ENCODE measurements around the gene SEC22A.

The SEC22A gene

DNA sequence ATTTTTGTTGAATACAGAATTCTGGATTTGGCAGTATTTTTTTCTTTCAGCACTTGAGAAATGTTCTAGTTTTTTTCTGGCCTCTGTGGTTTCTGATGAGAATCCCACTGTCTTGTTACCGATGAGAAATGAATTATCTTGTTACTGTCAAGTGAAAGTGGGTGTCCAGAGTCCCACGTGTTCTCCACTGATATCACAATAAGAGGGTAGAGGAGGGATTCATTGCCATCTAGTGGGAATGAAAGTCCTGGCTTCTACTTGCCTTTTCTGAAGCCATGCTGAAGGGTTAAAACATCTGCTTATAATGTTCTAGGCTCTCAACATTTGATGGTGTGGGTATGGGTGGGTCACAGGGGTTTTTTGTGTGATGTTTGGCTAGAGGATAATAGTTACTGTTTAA lies 66.1 kb downstream of the SEC22A start:
- DNase-seq (ENCODE audit: low spot score): peak; percentile 39

DNA sequence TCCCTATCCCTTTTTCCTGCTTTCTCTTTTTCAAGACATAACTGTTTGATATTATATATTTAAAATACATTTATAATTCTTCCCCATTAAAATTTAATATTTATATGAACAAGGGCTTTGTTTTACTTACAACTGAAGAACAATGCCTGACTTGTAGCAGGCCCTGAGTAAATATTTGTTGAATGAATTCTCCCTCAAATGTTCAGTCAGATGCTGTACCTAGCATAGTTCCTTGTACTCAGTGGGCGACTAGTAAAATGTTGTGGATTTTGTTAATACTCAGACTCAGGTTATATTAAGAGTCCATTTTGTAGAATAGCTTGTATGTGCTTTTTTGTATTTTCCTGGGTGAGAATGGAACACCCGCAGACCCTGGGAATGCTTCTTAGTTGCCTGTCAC lies 69.1 kb downstream of the SEC22A start:
- no peak for DNase-seq (ENCODE audit: low spot score)

DNA sequence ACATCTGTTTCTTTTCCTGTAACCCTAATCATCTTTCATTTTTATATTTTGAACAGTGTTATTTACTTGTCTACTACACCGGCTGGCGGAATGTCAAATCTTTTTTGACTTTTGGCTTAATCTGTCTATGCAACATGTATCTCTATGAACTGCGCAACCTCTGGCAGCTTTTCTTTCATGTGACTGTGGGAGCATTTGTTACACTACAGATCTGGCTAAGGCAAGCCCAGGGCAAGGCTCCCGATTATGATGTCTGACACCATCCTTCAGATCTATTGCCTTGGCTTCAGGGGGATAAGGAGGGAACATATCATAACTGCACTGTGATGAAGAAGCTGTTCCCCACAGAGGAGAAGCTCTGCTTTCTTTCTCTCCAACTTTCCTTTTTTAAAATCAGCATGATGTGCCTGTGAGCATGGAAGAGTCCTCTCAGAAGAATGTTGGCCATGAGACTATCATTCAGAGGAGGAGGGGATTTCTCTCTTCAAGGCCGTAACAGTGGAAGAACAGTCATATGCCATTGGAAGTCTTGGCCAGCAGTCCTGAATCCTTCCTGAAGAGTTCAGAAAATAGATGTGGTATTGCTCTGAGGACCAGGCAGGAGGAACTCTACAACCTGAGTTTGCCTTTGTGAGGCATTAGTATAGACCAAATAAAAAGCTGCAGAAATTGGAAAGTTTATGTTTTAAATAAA lies 69.9 kb downstream of the SEC22A start:
- no peak for DNase-seq (ENCODE audit: low spot score)

DNA sequence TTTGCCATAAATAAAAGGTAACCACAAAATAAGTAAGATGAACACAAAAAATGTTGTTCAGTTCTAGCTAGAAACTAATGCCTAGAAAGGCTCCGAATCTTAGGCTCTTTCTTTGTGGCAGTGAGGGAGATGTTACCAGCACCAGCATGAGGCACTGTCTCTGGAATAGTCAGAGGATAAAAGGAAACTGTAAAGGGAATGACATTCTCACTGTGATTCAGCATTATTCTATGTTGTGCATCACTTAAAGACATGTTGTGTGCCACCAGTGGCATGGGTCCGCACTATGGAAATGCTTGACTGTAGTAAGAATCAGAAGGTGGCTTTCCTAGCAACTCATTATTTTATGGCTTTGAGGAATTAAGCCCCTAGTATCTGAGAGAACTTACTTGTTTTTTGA lies 70.8 kb downstream of the SEC22A start:
- no peak for DNase-seq (ENCODE audit: low spot score)

DNA sequence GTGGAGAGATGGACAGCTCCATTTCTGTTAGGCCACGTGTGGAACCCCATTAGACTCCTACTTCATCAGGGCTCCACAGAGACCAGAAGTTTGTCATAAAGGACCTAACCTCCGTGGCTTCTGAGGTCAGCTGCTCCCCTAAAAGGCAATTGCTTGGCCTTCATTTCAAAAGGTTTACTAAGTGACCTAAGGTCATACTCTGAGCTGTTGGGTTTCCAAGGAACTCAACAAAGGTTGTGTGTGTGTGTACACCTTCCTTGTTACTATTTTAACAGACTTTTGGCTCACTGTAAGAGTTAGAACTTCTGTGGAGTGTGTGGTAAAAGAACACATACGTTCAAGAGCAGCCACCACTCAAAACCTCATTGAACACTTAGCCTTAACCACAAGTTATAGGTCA lies 73.9 kb downstream of the SEC22A start:
- DNase-seq (ENCODE audit: low spot score): no peak

DNA sequence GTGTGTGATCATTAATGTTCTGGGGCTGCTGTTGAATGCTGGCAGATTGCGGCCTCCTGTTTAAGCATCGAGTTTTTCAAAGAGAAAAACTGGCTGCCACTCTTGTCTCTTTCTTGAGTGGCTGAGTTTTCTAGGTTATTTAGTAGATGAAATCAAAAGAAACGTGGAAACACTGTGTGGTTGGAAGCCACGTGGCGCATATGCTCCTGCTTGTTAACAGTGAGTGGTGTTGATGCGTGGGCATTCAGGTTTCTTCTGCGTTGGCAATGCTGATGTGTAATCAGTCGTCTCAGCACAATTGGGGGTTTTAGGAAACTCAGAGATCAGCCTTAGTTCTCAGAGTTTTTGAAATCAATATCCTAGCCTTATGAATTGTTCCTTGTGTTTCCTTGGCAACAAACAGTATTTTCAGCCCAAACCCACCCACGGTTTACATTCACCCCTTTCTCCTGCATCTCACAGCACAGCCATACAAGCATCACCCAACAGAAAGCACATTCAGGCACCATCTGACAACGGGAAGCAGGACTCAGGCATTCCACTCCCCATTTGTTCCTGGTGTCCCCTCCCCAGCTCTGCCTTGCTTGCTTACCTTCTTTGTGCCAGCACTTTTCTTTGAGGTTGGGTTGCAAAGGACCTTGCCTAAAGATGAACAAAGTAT lies 74.7 kb downstream of the SEC22A start:
- DNase-seq (ENCODE audit: low spot score): no peak

DNA sequence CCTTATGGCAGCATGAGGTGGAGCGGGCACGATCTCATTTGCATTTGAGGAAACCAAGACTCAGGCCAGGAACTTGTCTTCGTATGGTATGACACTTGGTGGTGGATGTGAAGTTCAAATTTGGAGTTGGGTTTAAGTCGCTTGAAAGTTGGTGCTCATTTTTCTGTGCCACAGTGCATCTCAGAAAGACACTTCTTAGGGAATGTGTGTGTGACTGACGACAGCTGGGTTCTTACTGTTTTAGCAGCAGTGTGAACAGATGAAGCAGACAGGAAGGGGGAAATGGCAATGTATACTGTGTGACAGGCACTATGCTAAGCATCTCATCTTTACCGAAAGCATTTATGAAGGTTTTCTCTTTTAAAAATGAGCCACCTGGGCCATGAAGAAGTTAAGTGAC lies 75.4 kb downstream of the SEC22A start:
- DNase-seq (ENCODE audit: low spot score): no peak

DNA sequence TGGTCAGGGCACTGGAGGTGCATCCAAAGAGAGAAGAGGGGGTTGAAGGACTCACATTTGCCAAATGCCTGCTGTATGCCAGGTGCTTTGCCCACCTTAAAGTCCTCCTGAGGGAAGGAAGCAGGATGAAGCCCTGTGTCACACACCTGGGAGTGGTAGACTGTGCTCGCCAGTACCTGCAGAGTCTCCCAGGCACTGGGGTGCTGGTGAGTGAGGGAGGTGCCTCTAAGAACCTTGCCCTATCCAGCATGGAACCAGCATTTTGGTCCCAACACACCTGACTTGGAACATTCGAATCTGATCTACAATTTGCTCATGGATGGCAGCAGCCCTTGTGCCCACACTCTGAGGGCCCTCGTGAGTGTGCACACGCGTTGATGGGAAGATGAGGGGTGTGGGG lies 76.7 kb downstream of the SEC22A start:
- no peak for DNase-seq (ENCODE audit: low spot score)

DNA sequence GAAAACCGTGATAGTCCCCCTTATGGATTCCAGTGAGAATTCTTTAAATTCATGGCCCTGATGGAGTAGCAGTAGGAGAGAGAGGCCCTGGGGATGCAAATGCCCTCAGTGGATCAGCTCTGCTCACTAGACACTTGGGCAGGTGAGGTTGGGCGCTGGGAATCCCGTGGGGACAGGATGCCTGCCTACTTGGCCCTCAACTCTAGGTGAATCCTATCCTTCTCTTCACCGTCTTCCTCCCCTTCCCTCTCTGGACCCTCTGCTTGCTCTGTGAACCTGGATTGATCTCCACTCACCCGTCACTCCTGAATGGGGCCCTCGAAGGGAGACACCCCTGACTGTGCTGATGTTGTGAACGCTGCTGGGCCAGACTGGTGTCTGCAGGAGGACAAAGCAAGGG lies 77.4 kb downstream of the SEC22A start:
- no peak for DNase-seq (ENCODE audit: low spot score)

DNA sequence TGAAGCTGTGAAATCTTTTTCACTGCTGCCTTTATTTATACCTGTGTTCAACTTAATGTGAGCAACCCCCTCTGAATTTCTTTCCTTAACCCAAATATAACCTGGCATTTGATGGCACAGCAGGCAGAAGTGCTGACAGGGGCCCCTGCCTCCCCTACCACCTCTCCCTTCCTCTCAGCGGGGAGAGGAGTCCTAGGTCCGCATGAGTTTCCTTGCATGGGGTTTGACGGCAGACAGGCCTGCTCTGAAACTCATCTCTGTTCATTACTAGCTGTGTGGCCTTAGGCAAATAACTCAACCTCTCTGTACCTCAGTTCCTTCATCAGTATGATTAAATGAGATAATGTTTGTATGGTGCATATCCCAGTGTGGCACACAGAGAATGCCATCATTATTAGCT lies 79.7 kb downstream of the SEC22A start:
- no peak for DNase-seq (ENCODE audit: low spot score)

DNA sequence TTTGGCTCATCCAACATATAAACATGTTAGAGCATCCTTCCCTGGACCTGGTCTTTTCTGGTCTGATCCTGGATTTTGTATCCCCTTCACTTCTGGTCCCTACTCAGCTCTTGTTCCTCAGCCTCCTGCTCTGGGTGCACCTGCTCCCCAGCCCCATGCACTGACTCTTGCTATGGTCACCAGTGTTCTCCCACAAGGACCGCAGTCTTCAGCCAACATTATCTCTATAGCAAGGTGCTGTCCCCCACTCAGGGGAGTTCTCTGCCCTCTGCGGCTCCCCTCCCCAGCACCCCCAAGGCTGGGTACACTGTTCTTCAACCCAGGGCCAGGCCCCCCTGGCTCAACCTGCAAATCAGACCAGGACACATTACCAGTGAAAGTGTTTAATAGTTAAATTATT lies 80.2 kb downstream of the SEC22A start:
- no peak for DNase-seq (ENCODE audit: low spot score)

DNA sequence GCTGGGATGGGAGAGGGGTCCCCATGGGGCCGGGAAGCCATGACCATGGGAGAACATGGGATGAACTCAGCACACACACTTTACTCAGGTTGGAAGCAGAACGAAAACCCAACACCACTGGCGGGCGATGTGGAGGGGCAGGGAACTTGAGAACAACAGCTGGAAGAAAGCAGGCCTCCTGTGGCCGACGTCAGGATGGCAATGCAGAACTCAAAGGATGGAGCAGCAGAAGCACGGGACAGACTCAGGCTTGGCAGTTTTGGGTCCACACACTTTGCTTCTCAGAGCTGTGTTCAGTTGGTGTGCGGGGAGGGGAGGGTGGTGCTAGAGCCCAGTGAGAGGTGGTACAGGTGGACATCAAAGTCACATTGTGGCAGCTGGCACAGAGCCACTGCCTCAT lies 80.7 kb downstream of the SEC22A start:
- no peak for DNase-seq (ENCODE audit: low spot score)

DNA sequence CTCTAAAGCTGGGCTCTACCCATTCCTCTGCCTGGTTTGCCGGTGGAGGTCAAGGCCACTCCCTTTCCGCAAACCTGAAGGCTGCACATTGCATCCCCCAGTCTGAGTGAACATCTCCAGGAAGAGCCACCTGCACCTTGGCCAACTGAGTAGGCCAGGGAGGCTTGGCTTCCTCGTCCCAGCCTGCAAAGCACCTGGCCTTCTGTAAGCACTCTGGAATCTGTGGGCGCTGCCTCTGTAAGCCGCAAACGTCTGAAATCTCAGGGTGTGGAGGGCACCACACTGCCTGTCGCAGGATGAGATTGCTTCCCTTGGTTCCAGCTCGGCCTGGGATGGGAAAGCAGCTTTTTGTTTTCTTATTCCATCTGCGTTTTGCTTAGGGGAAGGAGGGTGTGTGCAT lies 81.3 kb downstream of the SEC22A start:
- no peak for DNase-seq (ENCODE audit: low spot score)

DNA sequence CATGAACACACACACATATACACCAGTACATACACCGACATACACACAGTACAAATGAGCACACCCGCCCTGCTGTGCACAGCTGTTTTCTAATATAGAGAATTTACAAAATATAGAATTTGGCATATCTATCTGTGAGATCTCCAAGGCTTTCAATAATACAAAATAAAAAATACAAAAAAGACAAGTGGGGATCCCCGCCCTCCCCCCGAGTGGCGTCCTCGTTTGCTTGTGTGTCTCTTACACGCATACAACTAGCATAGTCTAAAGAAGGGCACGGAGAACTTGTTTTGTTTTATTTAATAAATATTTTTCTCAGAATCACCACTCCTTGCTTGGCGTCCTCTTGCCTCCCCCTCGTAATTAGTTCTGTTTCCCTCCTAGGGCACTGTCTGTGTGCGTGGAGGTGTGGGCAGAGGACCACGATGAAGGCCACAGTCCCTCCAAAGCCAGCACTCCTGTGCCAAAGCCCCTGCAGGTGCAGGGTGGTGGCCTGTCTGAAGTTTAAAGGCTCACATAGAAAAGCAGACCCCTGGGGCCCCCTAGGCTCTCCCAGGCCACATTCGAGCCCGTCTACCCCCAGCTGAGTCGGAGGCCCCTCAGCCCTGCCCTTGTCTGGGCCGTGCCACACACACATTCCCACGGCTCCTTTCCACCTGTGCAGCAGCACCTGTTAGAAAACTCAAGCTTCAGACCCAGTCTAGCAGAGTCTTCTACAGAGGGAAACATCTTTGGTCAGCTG lies 82.1 kb downstream of the SEC22A start:
- DNase-seq (ENCODE audit: low spot score): no peak

DNA sequence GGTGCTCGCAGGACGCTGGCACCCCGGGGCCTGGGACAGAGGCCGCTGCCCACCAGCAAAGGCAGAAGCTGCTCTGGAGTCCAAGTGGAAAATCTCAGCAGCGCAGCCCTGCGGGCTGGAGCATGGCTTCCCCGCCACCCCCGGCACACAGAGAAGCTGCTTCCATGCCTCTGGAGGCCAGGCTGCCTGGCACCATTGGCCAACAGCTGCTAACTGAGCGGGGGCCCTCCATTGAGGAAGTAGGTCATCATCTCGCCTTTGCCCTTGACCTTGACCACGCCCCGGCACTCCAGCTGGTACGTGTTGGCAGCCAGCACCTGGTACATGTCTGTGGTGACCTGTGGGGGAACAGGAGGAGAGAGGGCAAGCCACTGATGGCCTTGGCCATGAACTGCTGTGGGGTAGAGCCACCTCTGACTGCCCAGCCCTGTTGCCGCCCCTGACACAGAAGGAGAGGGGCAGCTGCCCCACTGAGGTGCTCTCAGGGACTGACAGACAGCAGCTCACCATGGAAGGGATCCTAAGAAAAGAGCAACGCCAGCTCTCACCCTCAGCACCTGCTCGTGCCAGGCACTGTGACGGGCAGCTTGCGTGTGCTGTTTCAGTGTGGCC lies 82.8 kb downstream of the SEC22A start:
- no peak for DNase-seq (ENCODE audit: low spot score)

DNA sequence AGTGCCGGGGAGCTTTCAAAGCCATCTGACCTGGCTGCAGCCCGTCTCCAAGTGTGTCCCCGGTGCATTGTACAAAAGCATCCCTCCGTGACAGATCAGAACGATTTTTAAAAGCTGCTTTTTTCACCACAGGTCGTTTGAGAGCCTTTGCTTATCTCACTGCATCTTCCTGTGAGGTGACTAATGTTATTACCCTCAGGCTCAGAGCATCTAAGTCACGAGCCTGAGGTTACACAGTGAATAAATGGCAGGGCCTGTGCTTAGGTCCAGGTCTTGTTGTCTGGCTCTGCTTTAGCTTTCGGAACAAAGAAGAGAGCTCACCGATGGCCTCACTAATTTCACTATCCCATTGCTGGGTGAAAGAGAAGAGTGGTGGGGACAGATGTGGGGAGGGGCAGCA lies 83.3 kb downstream of the SEC22A start:
- no peak for DNase-seq (ENCODE audit: low spot score)

DNA sequence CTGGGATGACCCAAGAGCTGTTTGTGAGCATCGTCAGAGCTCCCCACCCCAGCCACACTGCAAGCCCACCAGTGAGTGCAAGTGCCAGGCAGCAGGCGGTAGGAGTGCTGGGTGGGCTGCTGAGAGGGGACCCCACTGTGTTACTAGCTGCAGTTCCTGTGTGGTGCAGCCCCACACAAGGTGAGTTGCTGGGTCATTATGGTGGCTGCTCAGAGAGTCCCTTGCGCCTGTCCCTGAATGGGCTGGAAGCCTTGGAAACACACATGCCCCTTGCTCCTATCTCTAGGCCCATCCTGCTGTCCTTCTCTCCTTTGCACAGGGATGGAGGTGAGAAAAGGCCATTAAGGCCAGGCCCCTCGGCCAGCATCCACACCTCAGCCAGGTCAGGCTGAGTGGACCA lies 83.7 kb downstream of the SEC22A start:
- no peak for DNase-seq (ENCODE audit: low spot score)

DNA sequence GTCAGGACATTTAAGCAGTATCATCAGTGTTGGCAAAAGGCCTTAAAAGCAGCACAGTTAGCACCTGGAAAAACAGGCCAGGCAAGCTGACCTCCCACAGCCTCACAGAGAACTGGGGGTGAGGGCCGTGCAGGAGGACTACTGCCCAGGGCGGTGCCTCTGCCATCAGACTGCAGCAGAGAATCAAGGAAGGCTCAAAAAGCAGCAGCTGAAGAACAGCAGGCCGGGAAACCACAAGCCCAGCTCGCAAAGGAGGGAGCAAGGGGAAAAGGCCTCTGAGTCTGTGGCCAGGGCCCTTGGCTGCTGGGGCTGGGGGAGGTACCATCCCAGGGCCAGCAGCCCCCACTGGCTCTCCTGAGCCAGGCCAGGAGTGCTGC lies 84.2 kb downstream of the SEC22A start:
- DNase-seq (ENCODE audit: low spot score): no peak

DNA sequence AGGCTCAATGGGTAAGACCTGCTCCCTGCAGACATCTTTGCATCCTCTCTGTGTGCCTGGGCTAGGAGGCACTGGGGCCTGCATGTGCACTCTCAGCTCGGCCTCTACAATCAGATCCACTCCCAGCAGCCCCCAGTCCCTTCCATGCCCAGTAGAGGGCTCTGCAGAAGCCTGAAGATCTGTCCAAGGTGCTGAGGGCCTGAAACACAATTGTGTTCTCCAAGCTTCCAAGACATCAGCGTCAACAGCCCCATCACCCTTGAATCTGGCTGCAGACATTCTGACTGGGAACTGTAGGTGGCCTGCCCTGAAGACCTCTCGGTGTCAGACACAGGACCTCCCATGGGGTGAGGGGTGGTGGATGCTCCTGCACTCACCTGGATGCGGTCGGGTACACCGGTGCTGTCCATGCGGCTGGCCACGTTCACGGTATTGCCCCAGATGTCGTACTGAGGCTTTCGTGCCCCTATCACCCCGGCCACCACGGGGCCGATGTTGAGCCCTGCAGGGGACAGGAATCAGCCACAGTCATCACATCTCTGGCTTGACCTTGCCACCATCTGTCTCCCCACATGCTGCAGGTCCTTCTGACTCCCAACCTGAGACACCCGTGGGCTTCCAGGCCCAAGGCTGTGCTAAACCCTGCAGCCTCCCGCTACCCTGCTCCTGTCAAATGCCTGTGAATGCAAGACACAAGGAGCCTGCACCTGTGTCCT lies 84.7 kb downstream of the SEC22A start:
- DNase-seq (ENCODE audit: low spot score): peak; percentile 7

DNA sequence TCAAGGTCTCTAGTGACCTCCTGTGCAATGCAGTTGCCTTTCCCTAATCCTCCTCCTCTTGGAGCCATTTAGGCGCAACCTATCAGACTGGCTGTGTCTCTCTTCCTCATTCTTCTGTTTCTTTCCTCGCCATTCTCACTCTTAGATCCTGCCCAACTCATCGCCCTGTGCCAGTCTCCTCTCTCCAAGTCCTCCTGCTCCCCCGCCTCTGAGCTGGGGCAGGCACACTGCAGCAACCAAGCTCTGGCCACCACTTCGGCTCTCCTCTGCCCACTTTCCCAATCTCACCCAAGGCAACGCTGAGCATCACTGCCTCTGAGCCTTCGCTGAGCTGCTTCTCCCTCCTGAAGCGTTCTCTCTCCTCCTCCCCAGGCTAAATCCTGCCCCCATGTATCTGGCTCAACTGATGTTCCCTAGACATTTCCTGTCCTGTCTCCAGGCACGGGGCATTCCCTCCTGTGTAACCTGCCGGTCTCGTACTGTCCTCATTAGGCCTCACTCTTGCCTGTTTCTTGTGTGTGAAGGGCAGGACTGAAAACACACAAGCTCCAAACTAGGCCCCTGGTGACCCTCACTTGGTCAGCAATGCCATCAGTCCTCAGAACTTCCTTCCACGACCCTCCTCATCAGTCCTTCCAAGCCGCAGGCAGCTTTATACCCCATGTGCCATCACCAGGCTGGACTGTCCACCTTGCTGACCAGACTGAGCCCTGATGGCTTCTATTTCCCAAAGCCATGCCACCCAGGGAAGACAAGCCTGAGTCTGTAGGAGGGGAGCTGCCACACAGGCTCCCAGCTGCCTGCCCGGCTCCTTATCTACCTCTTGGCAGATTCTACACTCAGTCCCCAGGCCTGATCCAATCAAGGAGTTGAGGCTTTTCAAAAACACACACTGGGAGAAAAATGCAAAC lies 85.6 kb downstream of the SEC22A start:
- no peak for DNase-seq (ENCODE audit: low spot score)

DNA sequence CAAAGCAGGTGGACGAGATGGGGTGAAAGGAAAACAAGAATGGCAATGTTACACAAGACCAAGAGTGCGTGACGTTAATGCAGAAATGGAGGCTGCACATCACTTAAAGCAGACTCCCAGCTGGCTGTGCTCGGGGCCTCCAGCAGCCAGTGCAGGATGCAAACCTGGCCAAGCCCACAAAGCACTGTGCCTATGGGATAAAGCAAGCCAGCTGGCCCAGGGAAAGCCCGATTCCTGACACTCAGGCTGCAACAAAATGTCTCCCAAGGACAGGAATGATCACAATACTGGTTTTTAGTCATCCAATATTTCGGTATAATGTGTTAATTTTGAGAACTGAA lies 86.2 kb downstream of the SEC22A start:
- DNase-seq (ENCODE audit: low spot score): no peak
